ENCODE results near the gene MEX3C. TPM values are rescaled to one million over a fixed set of nuclear protein-coding genes. Genes with fewer than 3 reads are reported as not detected.

MEX3C gene
- total RNA-seq, 2 donors from 2014 or later = 15.9 to 16.2 TPM

DNA sequence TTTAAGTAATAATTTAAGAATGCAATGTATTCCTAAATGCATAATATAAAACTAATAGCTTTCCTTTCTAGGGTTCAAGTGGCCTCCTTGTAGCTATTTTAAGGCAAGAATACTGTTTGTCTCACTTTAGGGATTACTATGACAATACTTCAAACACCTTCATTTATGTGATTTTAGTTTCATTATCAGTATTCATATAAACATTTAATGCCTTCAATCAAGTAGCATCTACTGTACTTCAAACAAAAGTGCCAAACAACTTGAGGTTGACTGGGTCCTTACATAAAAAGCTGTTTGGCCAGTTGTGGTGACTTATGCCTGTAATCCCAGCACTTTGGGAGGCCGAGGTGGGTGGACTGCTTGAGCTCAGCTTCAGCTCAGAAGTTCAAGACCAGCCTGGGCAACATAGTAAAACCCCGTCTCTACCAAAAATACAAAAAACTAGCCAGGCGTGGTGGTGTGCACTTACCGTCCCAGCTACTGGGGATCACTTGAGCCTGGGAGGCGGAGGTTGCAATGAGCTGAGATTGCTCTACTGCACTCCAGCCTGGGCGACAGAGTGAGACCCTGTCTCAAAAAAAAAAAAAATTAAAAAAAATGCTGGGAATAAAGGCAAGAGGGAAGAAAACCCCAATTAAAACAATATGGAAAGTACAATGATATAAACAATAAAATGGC lies 9.3 kb downstream of the MEX3C start:
- Histone ChIP-seq H3K36me3 (no peaks in the 10 kb centered on the region), H3K4me3 (no peak overlapping the region), H3K9me3 (no peaks in the 10 kb centered on the region), H3K27me3 (no peaks in the 10 kb centered on the region), H3K27ac (no peak overlapping the region), H3K4me1 (peaks cover 0 to 62% of the 10 kb centered on the region in 2 donors)
- TF ChIP-seq, protein P1, sequence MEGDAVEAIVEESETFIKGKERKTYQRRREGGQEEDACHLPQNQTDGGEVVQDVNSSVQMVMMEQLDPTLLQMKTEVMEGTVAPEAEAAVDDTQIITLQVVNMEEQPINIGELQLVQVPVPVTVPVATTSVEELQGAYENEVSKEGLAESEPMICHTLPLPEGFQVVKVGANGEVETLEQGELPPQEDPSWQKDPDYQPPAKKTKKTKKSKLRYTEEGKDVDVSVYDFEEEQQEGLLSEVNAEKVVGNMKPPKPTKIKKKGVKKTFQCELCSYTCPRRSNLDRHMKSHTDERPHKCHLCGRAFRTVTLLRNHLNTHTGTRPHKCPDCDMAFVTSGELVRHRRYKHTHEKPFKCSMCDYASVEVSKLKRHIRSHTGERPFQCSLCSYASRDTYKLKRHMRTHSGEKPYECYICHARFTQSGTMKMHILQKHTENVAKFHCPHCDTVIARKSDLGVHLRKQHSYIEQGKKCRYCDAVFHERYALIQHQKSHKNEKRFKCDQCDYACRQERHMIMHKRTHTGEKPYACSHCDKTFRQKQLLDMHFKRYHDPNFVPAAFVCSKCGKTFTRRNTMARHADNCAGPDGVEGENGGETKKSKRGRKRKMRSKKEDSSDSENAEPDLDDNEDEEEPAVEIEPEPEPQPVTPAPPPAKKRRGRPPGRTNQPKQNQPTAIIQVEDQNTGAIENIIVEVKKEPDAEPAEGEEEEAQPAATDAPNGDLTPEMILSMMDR (IDR thresholded peaks at IDR 0.05) = no peak
- DNase-seq (ENCODE audit: low spot score) = no peak

DNA sequence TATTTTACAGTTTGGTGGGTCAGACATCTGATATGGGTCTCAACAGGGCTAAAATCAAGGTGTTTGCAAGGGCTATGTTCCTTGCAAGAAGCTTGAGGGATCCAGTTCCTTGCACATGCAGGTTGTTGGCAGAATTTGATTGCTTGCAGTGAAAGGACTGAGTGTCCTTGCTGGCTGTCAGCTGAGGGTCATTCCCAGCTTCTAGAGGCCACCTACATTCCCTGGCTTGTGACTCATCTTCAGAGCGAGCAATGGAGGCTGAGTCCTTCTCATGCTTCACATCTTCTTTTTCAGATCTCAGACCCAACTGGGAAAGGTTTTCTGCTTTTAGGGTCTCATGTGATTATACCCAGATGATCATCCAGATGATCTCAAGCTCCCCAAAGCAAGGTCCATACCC lies 12.4 kb downstream of the MEX3C start:
- peaks cover 0 to 32% of the 10 kb centered on the region in 2 donors for H3K4me1 ChIP-seq

DNA sequence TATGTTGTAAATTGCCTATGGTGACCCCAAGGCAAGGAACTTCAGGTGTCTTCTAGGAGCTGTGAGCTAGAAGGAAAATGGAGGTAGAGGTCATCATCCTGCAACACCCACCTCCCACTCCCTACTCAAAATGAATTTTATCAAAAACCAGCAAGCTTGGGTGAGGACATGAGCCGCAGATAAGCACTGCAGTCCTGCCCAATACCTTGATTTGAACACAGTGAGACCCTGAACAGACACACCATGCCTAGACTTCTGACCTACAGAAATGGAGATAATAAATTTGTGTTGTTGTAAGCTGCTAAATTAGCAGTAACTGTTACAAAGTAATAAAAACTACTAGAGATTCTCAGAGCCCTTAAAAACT lies 13.4 kb downstream of the MEX3C start:
- H3K36me3 ChIP-seq = no peaks in the 10 kb centered on the region
- no peaks in the 10 kb centered on the region for H3K27me3 ChIP-seq
- H3K9me3 ChIP-seq = no peaks in the 10 kb centered on the region
- TF ChIP-seq, protein P1 (IDR thresholded peaks at IDR 0.05) = no peak
- H3K27ac ChIP-seq = no peak overlapping the region
- H3K4me3 ChIP-seq = no peak overlapping the region
- H3K4me1 ChIP-seq = peaks cover 0 to 25% of the 10 kb centered on the region in 2 donors
- DNase-seq (ENCODE audit: low spot score) = no peak

More for the DNA sequence above, 12.4 kb downstream of the MEX3C start:
- Histone ChIP-seq H3K9me3 (no peaks in the 10 kb centered on the region), H3K36me3 (no peaks in the 10 kb centered on the region), H3K4me3 (no peak overlapping the region), H3K27me3 (no peaks in the 10 kb centered on the region), H3K27ac (no peak overlapping the region)
- TF ChIP-seq, protein P1 (IDR thresholded peaks at IDR 0.05) = no peak
- DNase-seq (ENCODE audit: low spot score) = no peak

DNA sequence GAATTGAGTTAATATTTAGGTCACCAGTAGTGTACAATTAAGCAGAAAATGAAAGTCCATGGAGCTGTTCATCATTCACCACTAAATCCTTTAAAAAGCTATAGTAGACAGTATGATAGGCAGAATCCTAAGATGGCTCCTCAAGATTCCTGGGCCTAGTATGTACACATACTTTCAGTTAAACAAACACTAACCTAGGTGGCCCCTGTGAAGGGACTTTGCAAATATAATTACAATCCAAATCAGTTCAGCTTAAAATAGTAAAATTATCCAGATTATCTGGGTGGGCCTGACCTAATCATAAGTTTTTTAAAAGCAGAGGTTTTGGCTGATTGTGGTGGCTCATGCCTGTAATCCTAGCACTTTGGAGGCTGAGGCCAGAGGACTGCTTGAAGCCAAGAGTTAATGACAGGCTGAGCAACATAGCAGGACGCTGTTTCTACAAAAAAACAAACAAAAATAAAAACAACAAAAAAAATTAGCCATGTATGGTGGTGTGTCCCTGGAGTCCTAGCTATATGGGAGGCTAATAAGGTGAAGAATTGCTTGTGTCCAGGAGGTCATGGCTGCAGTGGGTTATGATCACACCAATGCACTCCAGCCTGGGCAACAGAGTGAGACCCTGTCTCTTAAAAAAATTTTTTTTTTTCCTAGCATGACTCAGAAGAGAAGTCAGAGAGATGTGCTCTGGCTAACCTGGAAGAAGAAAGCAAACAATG lies 13.9 kb downstream of the MEX3C start:
- peaks cover 0 to 21% of the 10 kb centered on the region in 2 donors for H3K4me1 ChIP-seq
- H3K27ac ChIP-seq = no peak overlapping the region
- TF ChIP-seq, protein P1 (IDR thresholded peaks at IDR 0.05) = no peak
- no peak for DNase-seq (ENCODE audit: low spot score)
- no peaks in the 10 kb centered on the region for H3K9me3 ChIP-seq
- H3K4me3 ChIP-seq = no peak overlapping the region
- H3K36me3 ChIP-seq = no peaks in the 10 kb centered on the region
- no peaks in the 10 kb centered on the region for H3K27me3 ChIP-seq

DNA sequence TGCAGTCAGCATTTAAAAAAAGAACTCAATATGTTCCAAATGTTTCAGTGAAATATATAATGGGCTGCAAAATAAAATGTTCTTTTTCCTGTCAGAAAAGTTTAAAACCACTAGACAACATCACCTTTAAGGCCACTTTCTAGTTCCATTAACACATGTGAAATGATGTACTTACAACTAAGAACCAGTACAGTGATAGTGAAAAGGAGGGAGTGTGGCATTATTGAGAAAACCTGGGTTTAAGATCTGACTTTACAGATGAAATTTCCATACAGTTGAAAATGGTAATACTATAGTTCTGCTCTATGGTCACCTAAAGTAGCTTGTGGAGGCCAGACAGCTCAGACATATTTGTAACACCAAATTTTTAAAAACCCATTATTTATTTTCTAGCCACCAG lies 14.7 kb downstream of the MEX3C start:
- Histone ChIP-seq H3K27ac (no peak overlapping the region), H3K4me1 (peaks cover 0 to 13% of the 10 kb centered on the region in 2 donors), H3K27me3 (no peaks in the 10 kb centered on the region), H3K4me3 (no peak overlapping the region), H3K36me3 (no peaks in the 10 kb centered on the region), H3K9me3 (no peaks in the 10 kb centered on the region)
- no peak for DNase-seq (ENCODE audit: low spot score)
- TF ChIP-seq, protein P1 (IDR thresholded peaks at IDR 0.05) = no peak

Data from right atrium auricular region (tissue), 2 donors.